HG03442 (cell line): ENCODE measurements around the gene TBC1D22A.

Source experiments
- ATAC-seq: cut with Tn5 transposase; IDR thresholded peaks from one replicate; pipeline ENCODE4 v1.9.1; 2021; ENCODE audit warnings: mild to moderate bottlenecking, moderate library complexity; ENCODE audit not compliant: unreplicated experiment

Gene TBC1D22A

DNA sequence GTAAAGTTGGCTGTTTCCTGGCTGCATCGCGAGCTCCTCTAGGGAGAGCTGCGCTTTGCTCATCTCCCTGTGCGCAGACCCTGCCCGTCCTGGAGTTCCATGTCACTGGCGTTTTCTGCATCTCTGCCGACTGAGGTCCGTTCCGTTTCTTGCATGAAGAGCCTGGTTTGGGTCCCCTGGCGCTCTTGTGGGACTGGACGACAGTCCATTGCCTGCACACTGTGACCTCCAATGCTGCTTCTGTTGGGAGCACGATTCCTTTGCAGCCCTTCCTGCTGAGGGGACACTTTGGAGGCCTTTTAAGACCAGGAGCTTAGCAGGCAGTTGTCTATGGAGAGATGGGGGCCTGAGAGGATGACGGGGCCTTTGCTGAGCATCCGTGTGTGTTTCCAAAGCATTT is 90.3 kb downstream of the TBC1D22A start:
- ATAC-seq = no peak

DNA sequence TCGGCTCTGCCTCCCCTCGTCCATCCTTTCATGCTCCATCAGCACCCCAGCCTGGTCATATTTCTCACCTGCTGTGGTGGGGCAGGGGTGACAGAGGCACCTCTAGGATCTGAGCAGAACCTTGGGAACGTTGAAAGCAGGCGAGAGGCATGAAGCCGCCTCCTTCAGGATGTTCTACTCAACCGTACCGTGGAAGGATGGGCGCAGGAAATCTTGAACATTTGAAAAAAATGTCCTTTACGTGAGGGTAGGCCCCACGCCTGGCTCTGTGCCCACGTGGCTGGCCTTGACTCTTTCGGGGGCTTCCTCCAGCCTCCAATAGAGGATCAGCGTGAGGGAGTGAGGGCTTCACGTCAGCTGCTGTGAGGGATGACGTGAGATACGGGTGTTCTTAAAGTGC is 90.7 kb downstream of the TBC1D22A start:
- no peak for ATAC-seq

DNA sequence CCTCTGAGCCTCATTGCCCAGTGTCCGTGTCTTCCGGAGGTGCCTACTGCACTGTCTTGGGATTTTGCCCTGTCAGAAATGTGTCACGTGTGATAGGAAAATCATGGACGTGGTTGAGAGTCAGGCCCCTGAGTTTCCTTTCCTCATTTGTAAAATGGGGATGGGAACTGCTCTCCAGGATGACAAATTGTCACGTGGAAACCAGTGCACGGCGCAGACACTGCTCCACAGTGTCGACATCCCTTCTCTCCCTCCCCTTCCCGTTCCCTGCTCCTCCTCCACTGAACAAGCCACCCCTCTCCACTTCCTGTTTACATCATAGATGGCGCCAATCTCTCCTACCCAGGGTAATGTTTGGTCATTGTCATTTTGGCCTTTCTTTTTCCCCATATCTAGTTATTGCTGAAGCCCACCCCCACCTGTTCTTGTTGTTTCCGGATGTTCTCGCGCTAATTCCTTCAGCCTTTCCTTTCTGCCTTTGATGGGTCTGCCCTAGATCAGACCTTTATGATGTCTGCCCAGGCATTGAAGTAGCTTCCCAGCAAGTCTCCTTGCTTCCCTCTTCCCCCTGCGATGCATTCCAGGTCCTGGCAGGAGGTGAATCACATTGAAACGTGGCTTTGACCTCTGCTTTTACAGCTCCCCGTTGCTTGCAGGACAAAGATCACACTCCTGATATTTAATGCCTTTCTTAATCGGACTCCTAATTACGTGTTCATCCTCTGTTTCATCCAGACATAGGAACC is 91.8 kb downstream of the TBC1D22A start:
- ATAC-seq = no peak

DNA sequence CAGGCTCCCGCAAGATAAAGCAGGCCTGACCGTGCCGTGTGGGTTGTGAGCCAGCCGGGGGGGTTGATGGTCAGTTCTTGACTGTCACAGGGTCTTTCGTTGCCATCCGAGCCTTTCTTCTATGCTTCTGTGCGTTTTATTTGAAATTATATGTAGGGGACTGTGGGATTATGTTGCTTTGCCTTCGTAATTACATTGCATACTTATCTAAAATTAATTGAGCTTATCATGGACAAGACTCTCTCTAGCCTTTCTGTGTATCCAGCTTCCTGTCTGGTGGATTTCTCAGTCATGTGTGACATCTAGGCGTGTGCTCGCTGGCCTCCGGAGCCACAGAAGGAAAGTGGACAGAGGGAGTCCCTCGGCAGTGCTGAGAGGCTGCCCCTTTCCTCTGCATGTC is 93.2 kb downstream of the TBC1D22A start:
- ATAC-seq = no peak

DNA sequence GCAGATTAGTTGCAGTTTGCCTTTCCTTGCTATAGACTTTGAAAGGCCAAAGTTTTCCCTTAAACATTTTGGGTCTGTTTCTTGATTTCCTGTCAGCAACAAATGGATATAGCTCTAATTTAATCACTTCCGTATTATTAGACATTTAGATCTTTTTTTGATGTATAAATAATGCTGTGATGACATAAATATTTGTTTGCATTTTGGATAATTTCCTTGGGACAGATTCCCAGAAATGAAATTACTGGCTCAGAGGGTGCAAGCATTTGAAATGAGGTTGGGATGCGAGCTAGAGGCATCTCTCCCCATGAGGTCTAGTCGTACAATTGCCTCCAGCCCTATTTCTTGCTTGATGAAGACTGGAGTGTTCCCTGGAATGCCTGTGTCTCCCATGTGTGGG is 94.2 kb downstream of the TBC1D22A start:
- ATAC-seq = no peak

DNA sequence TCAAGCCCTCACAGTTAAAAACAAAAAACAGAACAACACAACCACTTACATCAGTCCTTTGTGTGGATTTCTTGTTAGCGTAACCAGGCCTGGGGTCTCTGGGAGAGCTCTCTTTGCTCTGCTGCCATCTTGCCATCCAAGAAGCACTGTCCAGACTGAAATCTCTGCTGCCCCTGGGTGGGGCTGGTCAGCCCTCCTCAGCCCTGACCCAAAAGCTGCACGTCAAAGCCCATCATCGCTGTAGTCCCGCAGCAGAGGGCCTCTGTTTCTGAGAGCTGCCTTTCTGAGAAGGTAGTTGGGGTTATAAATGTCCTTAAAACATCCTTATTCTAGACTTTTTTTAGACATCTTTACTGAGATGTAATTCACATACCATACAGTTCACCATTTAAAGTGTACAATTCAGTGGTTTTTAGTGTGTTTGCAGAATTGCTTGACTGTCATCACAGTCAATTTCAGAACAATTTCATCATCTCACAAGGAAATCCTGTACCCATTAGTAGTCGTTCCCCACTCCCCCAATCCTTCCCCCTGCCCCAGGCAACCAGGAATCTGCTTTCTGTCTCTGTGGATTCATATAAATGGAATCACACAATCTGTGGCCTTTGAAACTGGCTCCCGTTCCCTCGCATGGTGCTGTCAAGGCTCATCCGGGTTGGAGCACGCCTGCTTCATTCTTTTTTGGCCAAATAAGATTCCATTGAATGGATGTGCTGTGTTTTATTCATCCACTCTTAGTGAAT is 94.9 kb downstream of the TBC1D22A start:
- no peak for ATAC-seq

DNA sequence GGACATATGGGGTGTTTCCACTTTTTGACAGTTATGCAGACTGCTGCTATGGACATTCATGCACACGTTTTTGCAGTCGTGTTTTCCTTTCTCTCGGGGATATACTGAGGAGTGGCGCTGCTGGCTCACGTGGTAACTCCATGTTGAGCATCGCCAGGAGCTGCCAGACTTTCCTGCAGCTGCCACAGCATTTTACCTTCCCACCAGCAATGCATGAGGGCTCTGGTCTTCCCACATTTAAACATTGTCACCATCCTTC is 95.4 kb downstream of the TBC1D22A start:
- no peak for ATAC-seq

DNA sequence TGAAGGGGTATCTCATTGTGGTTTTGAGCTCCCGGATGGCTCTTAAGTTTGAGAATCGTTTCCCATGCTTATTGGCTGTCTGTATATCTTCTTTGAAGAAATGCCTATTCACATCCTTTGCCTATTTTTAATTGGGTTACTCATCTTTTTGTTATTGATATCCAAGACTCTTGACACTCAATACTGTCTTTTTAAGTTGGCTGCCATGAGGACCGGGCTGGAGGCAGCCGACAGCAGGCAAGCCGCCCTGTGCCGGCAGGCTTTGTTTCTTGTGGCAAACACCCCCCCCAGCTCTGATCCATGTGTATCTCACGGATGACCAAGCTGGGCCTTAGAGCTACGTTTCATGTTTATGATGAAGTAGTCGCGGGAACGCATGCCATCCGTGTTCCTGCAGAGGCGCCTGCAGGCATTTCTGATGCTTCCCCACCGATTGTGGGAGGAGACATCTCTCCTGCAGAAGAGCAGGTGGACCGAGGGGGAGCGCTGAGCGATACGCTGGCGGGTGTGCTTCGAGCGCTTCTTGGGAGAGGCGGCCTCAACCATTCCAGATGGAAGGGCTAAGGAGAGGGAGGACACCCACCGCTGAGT is 95.8 kb downstream of the TBC1D22A start:
- no peak for ATAC-seq

DNA sequence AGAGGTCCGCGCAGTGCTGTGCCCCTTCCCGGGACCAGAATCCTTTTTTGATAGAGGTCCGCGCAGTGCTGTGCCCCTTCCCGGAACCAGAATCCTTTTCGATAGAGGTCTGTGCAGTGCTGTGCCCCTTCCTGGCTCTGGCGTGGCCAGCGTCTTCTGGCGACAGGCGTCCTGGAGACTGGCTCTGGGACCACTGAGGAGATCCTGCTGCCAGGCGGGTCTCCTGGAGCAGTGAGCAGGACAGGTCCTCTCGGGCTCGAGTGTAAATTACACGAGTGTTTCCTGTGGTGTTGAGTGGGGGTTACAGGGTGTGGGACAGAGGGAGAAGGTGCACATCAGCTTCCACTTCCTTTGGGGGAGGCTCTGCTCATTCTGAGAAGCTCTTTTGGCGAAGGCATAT is 98.1 kb downstream of the TBC1D22A start:
- no peak for ATAC-seq

DNA sequence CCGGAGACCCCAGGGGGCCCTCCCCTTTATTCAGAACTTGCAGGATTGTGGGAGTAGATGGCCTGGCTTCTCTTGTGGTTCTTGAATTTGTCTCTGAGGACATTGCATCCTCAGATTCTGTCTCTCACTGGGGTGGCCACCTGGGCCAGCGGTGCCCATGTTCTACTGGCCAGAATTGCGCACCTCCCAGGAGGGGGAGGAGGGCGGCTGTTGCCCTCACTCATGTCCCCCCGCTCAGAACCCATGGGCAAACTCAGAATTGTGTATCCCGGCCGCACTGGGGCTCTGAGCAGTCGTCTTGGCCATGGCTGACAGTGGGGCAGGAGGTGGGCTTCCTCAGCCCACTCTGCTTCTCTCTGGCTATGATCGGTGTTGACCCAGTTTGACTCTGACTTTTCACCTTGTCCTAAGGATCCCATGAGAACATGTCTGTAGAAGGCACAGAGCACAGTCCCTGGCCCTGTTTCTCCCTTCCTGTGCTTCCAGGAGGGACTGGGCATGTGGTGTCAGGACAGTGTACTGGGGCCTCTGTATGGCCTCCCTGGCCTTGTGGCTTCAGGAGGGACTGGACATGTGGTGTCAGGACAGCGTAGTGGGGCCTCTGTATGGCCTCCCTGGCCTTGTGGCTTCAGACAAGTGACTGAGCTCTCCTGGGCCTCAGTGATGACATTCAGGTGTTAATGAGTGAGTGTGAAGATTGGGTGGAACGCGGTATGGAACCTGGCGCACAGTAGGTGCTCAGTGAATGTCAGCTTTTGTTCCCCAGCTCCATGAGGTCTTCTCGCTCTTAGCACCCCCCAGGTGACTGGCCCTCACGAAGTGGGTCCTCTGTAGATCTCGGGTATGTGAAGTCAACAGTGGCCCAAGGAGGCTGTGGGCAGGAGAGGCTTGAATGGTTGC is 99.3 kb downstream of the TBC1D22A start:
- no peak for ATAC-seq

DNA sequence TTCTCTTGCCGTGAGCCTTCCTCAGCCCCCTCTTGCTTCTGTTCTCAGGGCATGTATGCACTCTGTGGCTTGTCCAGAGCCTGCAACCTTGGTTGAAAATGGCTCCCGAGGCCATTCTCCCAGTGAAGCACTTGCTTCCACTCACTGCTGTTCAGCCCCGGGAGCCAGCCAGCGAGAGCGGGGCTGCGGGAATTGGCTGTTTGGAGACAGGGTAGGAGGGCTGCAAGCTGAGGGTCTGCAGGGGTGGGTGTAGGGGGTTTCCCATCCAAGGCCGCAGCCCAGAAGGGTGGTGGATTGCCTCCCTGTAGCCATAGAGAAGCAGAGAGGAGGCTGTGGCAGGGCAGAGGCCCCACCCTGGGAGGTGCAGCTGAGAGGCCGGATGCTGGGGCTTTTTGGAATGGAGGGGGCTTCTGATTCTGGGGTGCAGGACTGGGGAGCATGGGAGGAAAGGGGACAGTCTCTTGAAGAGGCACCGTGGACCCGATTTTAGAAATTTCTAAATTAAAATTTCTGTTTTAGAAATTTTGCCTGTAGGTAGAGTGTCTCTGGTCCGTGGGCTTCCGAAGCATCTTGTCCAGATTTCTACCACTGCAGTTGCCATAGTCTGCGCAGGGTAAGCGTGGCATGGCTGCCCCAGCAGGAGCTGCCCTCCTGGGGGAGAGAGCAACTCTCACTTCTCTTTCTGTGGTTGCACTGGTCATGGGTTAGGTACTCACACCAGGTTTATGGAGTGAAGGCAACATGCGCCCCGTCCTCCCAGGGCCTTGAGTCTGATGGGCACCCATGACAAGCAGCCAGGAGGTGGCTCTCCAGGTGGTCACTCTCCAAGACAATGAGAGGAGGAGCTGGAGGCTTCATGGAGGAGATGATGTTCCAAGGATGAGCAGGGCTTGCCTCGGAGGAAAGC is 100.2 kb downstream of the TBC1D22A start:
- ATAC-seq = no peak

DNA sequence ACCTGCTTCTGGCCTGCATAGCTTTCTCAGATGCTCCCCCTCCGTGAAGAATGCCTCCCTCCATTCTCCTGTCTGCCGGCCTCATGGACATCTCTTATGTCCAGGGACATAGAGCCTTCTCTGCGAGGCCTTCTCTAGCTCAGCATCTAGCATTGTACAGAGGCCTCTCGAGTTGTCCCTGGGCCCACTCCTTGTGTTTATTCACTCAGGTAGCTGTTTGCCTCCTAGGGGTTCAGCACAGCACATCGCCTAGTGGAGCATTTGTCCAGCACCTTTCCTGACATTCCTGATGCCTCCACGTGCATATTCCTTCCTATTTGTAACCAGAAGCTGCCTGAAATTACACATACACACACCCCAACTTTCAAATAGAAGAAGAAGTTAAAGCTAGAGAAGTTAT is 101.3 kb downstream of the TBC1D22A start:
- ATAC-seq = no peak

DNA sequence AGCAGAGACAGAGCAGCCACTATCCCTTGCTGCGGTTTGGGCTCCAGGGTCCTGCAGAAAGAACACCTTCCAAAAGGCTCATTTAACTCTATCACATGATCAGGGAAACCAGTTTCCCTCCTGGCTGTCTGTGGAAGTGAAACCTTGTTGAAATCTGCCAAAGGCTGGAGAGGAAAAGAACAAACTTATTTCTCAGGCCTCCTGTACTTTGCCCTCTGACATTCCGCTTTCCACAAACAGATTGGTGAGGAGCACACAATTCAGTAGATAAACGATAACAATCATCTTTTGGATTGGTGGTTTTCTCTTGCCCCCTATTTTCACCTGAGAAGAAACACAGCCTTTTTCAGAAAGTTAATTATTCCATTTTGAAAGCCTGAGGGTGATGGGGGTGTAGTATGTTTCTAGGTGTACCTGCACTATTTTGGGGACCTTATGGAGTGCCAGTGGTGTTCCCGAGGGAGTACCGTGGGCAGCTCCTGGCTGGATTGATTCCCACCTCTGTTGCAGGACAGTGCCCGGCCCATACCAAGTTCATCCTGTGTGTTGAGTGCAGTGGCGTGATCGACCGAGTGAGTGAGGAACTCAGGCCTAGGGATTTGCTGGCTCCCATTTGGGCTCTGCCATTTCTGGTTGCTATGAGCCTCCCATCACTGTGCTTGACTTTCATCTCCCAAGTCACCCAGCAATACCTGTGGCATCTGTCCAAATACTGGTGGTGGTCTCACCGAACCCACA is 102.0 kb downstream of the TBC1D22A start:
- no peak for ATAC-seq

DNA sequence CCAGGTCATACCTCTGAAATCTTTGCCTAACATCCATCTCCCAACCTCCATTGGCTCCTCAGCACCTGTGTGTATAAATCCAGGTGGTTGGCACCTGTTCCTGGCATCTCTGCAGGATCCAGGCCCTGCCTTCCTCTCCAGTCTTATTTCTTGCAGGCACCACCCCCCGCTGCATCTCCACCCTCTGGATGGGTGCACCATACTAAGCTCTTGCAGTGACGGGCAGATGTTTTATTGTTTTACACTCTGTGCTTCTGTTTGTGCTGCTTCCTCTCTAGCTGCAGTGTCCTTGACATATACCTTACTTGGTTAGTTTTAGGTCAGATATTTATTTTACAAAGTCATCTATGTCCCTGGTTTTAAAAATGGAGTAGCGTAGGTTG is 102.6 kb downstream of the TBC1D22A start:
- ATAC-seq = no peak

DNA sequence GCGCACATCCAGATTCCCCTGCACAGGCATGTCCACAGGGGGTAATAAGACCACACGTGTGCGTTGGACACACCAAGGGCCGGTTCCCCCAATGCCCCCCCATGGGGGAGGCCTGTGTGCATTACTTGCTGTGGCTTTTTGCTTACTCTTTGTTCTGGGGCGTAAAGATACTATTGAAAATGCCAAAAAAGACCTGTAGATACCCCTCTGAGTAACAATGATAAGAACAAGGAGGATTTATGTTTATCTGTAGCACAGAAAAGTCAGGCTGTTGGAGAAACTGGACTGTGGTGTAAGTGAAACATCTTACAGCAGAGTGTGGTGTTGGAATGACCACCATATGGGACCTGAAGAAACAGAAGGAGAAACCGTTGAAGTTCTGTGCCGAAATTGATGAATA is 103.2 kb downstream of the TBC1D22A start:
- ATAC-seq = no peak

DNA sequence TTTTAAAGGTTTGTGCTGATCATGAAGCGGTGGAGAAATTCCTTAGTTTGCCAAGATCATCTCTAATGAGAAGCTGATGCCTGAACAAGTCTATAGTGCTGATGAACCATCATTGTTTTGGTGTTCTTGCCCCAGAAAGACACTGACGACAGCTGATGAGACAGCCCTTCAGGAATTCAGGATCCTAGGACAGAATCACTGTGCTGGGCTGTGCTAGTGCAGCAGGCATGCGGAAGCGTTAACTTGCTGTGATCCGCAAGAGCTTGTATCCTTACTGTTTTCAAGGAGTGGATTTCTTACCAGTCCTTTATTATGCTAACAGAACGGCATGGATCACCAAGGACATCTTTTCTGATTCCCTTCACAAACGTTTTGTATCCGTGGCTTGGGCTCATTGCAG is 104.1 kb downstream of the TBC1D22A start:
- ATAC-seq = no peak

DNA sequence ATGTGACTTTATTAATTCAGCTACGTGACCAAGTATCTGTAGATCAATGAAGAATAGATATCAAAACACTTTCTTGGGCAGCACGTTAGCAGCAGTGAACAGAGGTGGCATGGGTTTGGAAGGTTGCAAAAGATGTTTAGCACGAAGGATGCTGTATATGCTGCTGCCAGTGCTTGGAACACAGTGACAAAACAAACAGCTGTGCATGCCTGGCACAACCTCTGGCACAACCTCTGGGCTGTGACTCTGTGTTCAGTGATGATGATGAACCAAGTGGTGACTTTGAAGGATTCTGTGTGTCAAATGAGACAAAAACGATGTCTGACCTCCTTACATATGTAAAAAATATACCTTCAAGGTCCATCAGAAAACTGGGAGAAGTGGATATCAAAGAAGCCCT is 104.7 kb downstream of the TBC1D22A start:
- no peak for ATAC-seq

DNA sequence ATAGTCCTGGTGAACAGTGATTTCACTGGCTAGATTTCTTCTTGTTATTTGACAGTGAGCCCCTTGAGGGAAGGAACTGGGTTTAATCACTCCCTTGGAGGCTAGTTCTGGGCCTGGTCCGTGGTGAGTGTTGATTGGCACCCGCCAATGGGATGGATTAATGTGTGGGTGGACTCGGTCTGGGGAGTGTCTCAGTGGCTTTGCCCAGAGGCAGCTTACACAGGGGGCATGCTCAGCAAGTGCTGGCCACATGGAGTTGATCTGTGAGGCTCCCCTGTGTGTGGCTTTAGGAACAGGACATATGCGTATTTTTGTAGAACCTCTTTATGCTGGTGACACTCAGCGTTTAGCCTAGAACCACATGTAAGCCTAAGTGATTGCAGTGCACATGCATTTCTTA is 106.9 kb downstream of the TBC1D22A start:
- no peak for ATAC-seq

DNA sequence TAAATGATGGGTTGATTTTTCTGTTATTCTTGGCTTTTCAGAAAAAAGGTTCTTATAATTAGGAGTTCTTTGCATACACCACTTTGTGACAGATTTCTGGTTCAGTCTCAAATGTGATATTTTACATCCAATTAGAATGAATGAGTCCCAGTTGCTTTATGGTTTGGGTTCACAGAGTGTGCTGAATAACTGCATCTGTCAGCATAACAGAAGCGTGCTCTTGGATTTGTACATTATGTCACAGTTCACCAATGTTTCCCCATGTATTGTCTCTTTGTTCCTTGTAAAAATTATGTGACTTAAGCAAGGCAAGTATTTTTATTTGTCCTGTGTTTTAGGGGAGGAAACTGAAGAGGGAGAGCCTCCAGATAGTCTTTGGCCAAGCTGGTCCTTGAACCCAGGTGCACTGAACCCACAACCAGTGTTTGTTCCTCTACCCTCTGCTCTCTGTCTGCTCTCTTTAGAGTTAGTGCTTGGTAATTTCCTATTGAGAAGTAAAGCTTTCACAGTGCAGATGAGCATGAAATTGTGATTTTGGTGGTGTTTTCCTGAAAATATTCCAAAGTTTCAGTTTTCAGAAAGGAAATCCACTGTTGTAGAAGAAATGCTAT is 107.5 kb downstream of the TBC1D22A start:
- no peak for ATAC-seq
